Endothelial cell of umbilical vein (primary cell): ENCODE results near the gene QRFPR.

ENCODE experiments used
- CTCF ChIP-seq, 2 donors: IDR thresholded peaks; 1 replicate in 1 of 2; 2 replicates in 1 of 2; pipeline ENCODE4 v1.5.1; 2011; ENCODE audit warnings: low read length in 2 of 2, mild to moderate bottlenecking in 2 of 2, moderate library complexity in 2 of 2, control low read depth in 1 of 2, inconsistent platforms in 1 of 2, low read depth in 1 of 2; ENCODE audit not compliant: insufficient read depth in 1 of 2; ENCODE audit errors: extremely low read depth in 1 of 2
- EZH2 ChIP-seq: IDR thresholded peaks from 2 replicates; pipeline ENCODE4 v1.6.1; 2012; ENCODE audit warnings: borderline replicate concordance, low read depth, mild to moderate bottlenecking, moderate library complexity, low read length, inconsistent platforms; ENCODE audit not compliant: severe bottlenecking
- JUN ChIP-seq: IDR thresholded peaks from 2 replicates; pipeline ENCODE4 v1.6.1; 2011; ENCODE audit warnings: borderline replicate concordance, low read depth; ENCODE audit not compliant: insufficient read length, insufficient read depth
- MAX ChIP-seq: IDR thresholded peaks from 2 replicates; pipeline ENCODE4 v1.6.1; 2011; ENCODE audit not compliant: insufficient read depth, insufficient read length
- POLR2A ChIP-seq: IDR thresholded peaks from 2 replicates; pipeline ENCODE4 v1.6.1; 2012; ENCODE audit warnings: low read depth, mild to moderate bottlenecking, control low read depth, low read length
- POLR2AphosphoS5 ChIP-seq: IDR thresholded peaks from 2 replicates; pipeline ENCODE4 v1.6.1; 2012; ENCODE audit warnings: low read depth, mild to moderate bottlenecking, control low read depth, low read length, moderate library complexity; ENCODE audit not compliant: insufficient read depth

GRCh38 chr4:121306931-121307330 is 73.9 kb downstream of the QRFPR start:
- no peak for TF ChIP-seq CTCF (IDR thresholded peaks at IDR 0.05; ENCODE audit: extremely low read depth in 1 of 2, insufficient read depth in 1 of 2, low read depth in 1 of 2, low read length in 2 of 2)
- TF ChIP-seq POLR2AphosphoS5: no peak
- no peak for TF ChIP-seq JUN
- no peak for TF ChIP-seq EZH2
- TF ChIP-seq POLR2A: no peak
- no peak for TF ChIP-seq MAX
